H9 (cell line): ENCODE measurements around the gene LRMDA. TPM values are rescaled to one million over a fixed set of nuclear protein-coding genes. Genes with fewer than 3 reads are reported as not detected.

Source experiments
- DNase-seq: peaks from one replicate; pipeline ENCODE4 v3.0.0-alpha.2; 2017
- H2AFZ ChIP-seq: one replicate; pipeline ENCODE4 v1.6.1; 2013; ENCODE audit warnings: mild to moderate bottlenecking, low read length, control low read depth, moderate library complexity
- H2AK5ac ChIP-seq: 2 replicates; pipeline ENCODE4 v1.6.1; 2013; ENCODE audit warnings: low read length, control low read depth, mixed read lengths; ENCODE audit not compliant: insufficient read length
- H2BK120ac ChIP-seq: one replicate; pipeline ENCODE4 v1.6.1; 2013; ENCODE audit warnings: low read depth, mild to moderate bottlenecking, low read length, control low read depth, inconsistent platforms; ENCODE audit not compliant: poor library complexity, severe bottlenecking
- H2BK12ac ChIP-seq: 2 replicates; pipeline ENCODE4 v1.6.1; 2013; ENCODE audit warnings: low read length, control low read depth, mixed read lengths, low read depth; ENCODE audit not compliant: insufficient read length
- H2BK15ac ChIP-seq: 2 replicates; pipeline ENCODE4 v1.6.1; 2013; ENCODE audit warnings: low read depth, low read length, control low read depth
- H2BK20ac ChIP-seq: one replicate; pipeline ENCODE4 v1.6.1; 2013; ENCODE audit warnings: low read depth, mild to moderate bottlenecking, low read length, control low read depth, inconsistent platforms; ENCODE audit not compliant: poor library complexity, severe bottlenecking
- H2BK5ac ChIP-seq: 2 replicates; pipeline ENCODE4 v1.6.1; 2013; ENCODE audit warnings: low read length, control low read depth, mixed read lengths; ENCODE audit not compliant: insufficient read length
- H3K14ac ChIP-seq: 2 replicates; pipeline ENCODE4 v1.6.1; 2013; ENCODE audit warnings: low read length, control low read depth; ENCODE audit not compliant: insufficient read depth
- H3K18ac ChIP-seq: 2 replicates; pipeline ENCODE4 v1.6.1; 2013; ENCODE audit warnings: low read depth, mild to moderate bottlenecking, mixed read lengths, low read length, control low read depth; ENCODE audit not compliant: insufficient read length
- H3K23ac ChIP-seq: 2 replicates; pipeline ENCODE4 v1.6.1; 2013; ENCODE audit warnings: low read length, control low read depth, mixed read lengths, low read depth; ENCODE audit not compliant: insufficient read length
- H3K23me2 ChIP-seq: 2 replicates; pipeline ENCODE4 v1.6.1; 2013; ENCODE audit warnings: low read depth, mild to moderate bottlenecking, mixed read lengths, low read length, control low read depth; ENCODE audit not compliant: insufficient read length, poor library complexity, severe bottlenecking
- H3K27ac ChIP-seq: 2 replicates; pipeline ENCODE4 v1.5.1; 2013; ENCODE audit warnings: low read length, control low read depth, mixed read lengths, low read depth; ENCODE audit not compliant: insufficient read length
- H3K27me3 ChIP-seq: 2 replicates; pipeline ENCODE4 v1.6.1; 2013; ENCODE audit warnings: low read length, control low read depth, inconsistent platforms; ENCODE audit not compliant: insufficient read depth
- H3K4ac ChIP-seq: 2 replicates; pipeline ENCODE4 v1.6.1; 2013; ENCODE audit warnings: low read depth, mild to moderate bottlenecking, control low read depth, inconsistent platforms, low read length, moderate library complexity
- H3K4me1 ChIP-seq: 2 replicates; pipeline ENCODE4 v1.6.1; 2013; ENCODE audit warnings: low read length, control low read depth, inconsistent platforms; ENCODE audit not compliant: insufficient read depth
- H3K4me2 ChIP-seq: 2 replicates; pipeline ENCODE4 v1.6.1; 2013; ENCODE audit warnings: low read length, control low read depth, mixed read lengths; ENCODE audit not compliant: insufficient read length, insufficient read depth
- H3K56ac ChIP-seq: 2 replicates; pipeline ENCODE4 v1.6.1; 2013; ENCODE audit warnings: low read depth, mild to moderate bottlenecking, mixed read lengths, low read length, control low read depth; ENCODE audit not compliant: insufficient read length
- H3K79me1 ChIP-seq: 2 replicates; pipeline ENCODE4 v1.6.1; 2013; ENCODE audit warnings: low read depth, mild to moderate bottlenecking, moderate library complexity, low read length, control low read depth, inconsistent platforms; ENCODE audit not compliant: insufficient read depth, poor library complexity, severe bottlenecking
- H3K79me2 ChIP-seq: 2 replicates; pipeline ENCODE4 v1.6.1; 2013; ENCODE audit warnings: low read length, control low read depth, inconsistent platforms; ENCODE audit not compliant: insufficient read depth
- H3K9ac ChIP-seq: 2 replicates; pipeline ENCODE4 v1.6.1; 2013; ENCODE audit warnings: low read length, control low read depth, mixed read lengths; ENCODE audit not compliant: insufficient read length; ENCODE audit errors: extremely low read depth
- H3K9me3 ChIP-seq: one replicate; pipeline ENCODE4 v1.6.1; 2013; ENCODE audit warnings: low read depth, low read length, inconsistent platforms; ENCODE audit not compliant: control insufficient read depth
- H3T11ph ChIP-seq: one replicate; pipeline ENCODE4 v1.6.1; 2013; ENCODE audit warnings: mild to moderate bottlenecking, low read length, control low read depth, inconsistent platforms
- H4K20me1 ChIP-seq: one replicate; pipeline ENCODE4 v1.6.1; 2013; ENCODE audit not compliant: control insufficient read depth, insufficient read length, insufficient read depth
- H4K5ac ChIP-seq: 2 replicates; pipeline ENCODE4 v1.6.1; 2013; ENCODE audit warnings: low read depth, mild to moderate bottlenecking, mixed read lengths, low read length, control low read depth; ENCODE audit not compliant: insufficient read length
- H4K8ac ChIP-seq: replicated peaks from 2 replicates; pipeline ENCODE4 v1.6.1; 2013; ENCODE audit warnings: low read length, control low read depth, mixed read lengths, low read depth; ENCODE audit not compliant: insufficient read length
- H4K91ac ChIP-seq: 2 replicates; pipeline ENCODE4 v1.6.1; 2013; ENCODE audit warnings: low read depth, mild to moderate bottlenecking, moderate library complexity, mixed read lengths, low read length, control low read depth; ENCODE audit not compliant: insufficient read length
- H3K27ac Mint-ChIP-seq, 3 experiments: 2 replicates in 2 of 3; 3 replicates in 1 of 3; pipeline ENCODE4 v1.8.0; 2020 to 2021; ENCODE audit warnings: mixed read lengths in 3 of 3, mild to moderate bottlenecking in 1 of 3, moderate library complexity in 1 of 3
- H3K27me3 Mint-ChIP-seq: 2 replicates; pipeline ENCODE4 v1.8.0; 2021; ENCODE audit warnings: low read depth, mild to moderate bottlenecking, moderate library complexity, mixed read lengths
- H3K36me3 Mint-ChIP-seq, 3 experiments: 2 replicates in 2 of 3; 3 replicates in 1 of 3; pipeline ENCODE4 v1.8.0; 2020 to 2021; ENCODE audit warnings: low read depth in 3 of 3, mixed read lengths in 3 of 3; ENCODE audit not compliant: insufficient read depth in 1 of 3
- H3K4me1 Mint-ChIP-seq, 2 experiments: 2 replicates each; pipeline ENCODE4 v1.8.0; 2020; ENCODE audit warnings: mixed read lengths in 2 of 2
- H3K4me3 Mint-ChIP-seq, 2 experiments: 2 replicates in 1 of 2; 3 replicates in 1 of 2; pipeline ENCODE4 v1.8.0; 2020 to 2021; ENCODE audit warnings: mild to moderate bottlenecking in 2 of 2, mixed read lengths in 2 of 2, moderate library complexity in 1 of 2
- H3K9me3 Mint-ChIP-seq, 2 experiments: 2 replicates in 1 of 2; 3 replicates in 1 of 2; pipeline ENCODE4 v1.8.0; 2020; ENCODE audit warnings: mild to moderate bottlenecking in 2 of 2, mixed read lengths in 2 of 2, moderate library complexity in 1 of 2
- WGBS: extraction: QIAGEN DNeasy Blood & Tissue Kit; methylation state at CpG from one replicate; pipeline ENCODE4 v1.1.7; 2013; ENCODE audit warnings: missing lambda C conversion rate, low lambda C conversion rate, mixed read lengths; ENCODE audit not compliant: insufficient read length; ENCODE audit errors: extremely low coverage; 5-methylcytosine and 5-hydroxymethylcytosine counted together
- total RNA-seq: library from RNA; stranded (reverse); gene quantifications from 2 replicates; pipeline ENCODE4 v1.2.1, GENCODE V29; 2021
- TF ChIP-seq, protein P1 (sequence below): fragments of 200-600 bp; sonication (generic); conservative IDR thresholded peaks from 3 replicates; pipeline ENCODE4 v1.8.0; 2021; ENCODE audit warnings: antibody characterized with exemption, mild to moderate bottlenecking

Gene LRMDA
- total RNA-seq, 1 experiment from 2014 or later, result 1.8 TPM

- Histone ChIP-seq H3K27ac (no peak overlapping the region), H3K18ac (no peak overlapping the region), H3K27me3 (no peaks in the 10 kb centered on the region), H2BK120ac (no peak overlapping the region), H2BK12ac (no peak overlapping the region), H4K5ac (no peak overlapping the region), H4K20me1 (no peaks in the 10 kb centered on the region), H3K23me2 (no peaks in the 10 kb centered on the region), H3K4me2 (no peak overlapping the region), H3K79me1 (no peaks in the 10 kb centered on the region), H3K9me3 (no peaks in the 10 kb centered on the region), H3K79me2 (no peaks in the 10 kb centered on the region), H2BK5ac (no peak overlapping the region), H4K8ac (no peak overlapping the region), H2AK5ac (no peak overlapping the region), H3K4me1 (no peaks in the 10 kb centered on the region; the same call in 1 of the 2 replicates), H2BK20ac (no peak overlapping the region), H3K4ac (no peak overlapping the region), H3K23ac (no peak overlapping the region), H3K56ac (no peak overlapping the region), H3T11ph (no peak overlapping the region), H4K91ac (no peak overlapping the region), H2AFZ (no peak overlapping the region), H3K14ac (no peak overlapping the region), H3K9ac (no peak overlapping the region), H2BK15ac (no peak overlapping the region)
- Mint-ChIP-seq H3K4me3 (no peak overlapping the region), H3K9me3 (peaks cover 0 to 2% of the 10 kb centered on the region in 2 experiments; a peak in 1 of 5 replicates), H3K36me3 (no peaks in the 10 kb centered on the region), H3K27ac (no peak overlapping the region), H3K27me3 (no peaks in the 10 kb centered on the region; the same call in 1 of the 2 replicates), H3K4me1 (peaks cover 9 to 10% of the 10 kb centered on the region in 2 experiments)
- TF ChIP-seq, protein P1, sequence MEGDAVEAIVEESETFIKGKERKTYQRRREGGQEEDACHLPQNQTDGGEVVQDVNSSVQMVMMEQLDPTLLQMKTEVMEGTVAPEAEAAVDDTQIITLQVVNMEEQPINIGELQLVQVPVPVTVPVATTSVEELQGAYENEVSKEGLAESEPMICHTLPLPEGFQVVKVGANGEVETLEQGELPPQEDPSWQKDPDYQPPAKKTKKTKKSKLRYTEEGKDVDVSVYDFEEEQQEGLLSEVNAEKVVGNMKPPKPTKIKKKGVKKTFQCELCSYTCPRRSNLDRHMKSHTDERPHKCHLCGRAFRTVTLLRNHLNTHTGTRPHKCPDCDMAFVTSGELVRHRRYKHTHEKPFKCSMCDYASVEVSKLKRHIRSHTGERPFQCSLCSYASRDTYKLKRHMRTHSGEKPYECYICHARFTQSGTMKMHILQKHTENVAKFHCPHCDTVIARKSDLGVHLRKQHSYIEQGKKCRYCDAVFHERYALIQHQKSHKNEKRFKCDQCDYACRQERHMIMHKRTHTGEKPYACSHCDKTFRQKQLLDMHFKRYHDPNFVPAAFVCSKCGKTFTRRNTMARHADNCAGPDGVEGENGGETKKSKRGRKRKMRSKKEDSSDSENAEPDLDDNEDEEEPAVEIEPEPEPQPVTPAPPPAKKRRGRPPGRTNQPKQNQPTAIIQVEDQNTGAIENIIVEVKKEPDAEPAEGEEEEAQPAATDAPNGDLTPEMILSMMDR, result no peak
- DNase-seq, result no peak
- no CpG with 5 or more reads among the region's 9 CpGs for WGBS
These were observed 307.5 kb downstream of the LRMDA start for GRCh38 chr10:75738924-75739323.
